MCF 10A (cell line): Measurements from ENCODE around the gene NQO2. TPM values are rescaled to one million over a fixed set of nuclear protein-coding genes. Genes with fewer than 3 reads are reported as not detected.
A peak's percentile ranks its signal among the peaks of the same experiment; 100 is the strongest.

Experiments used
- BruUV-seq: library from RNA; stranded (reverse); fragments of 400-500 nt; replicated peaks from 2 replicates; lab custom pipeline; 2021; lab: Mats Ljungman, UMichigan
- CTCF ChIA-PET: fragments of 300-600 bp; sonication (Branson Sonifier 250); formaldehyde crosslinking; extraction: SDS; loops from one replicate; lab custom pipeline; 2021; ENCODE audit warnings: antibody characterized with exemption, inconsistent platforms; lab: Yijun Ruan, JAX
- POLR2A ChIA-PET: fragments of 300-600, 350-650 bp; sonication (Branson Sonifier 250); formaldehyde crosslinking; extraction: SDS; loops from one replicate; lab custom pipeline; 2020; ENCODE audit warnings: antibody characterized with exemption, inconsistent platforms; lab: Yijun Ruan, JAX
- DNase-seq: peaks from one replicate; pipeline ENCODE4 v3.0.0-alpha.2; 2018; ENCODE audit not compliant: unreplicated experiment
- H3K27ac Mint-ChIP-seq: one replicate; pipeline ENCODE4 v1.8.0; 2022; ENCODE audit warnings: mild to moderate bottlenecking, low read depth, mixed read lengths; ENCODE audit not compliant: unreplicated experiment
- H3K27me3 Mint-ChIP-seq: one replicate; pipeline ENCODE4 v1.8.0; 2022; ENCODE audit warnings: mixed read lengths; ENCODE audit not compliant: insufficient read depth, unreplicated experiment
- H3K36me3 Mint-ChIP-seq: one replicate; pipeline ENCODE4 v1.8.0; 2022; ENCODE audit warnings: mild to moderate bottlenecking, moderate library complexity, mixed read lengths; ENCODE audit not compliant: insufficient read depth, unreplicated experiment
- H3K4me1 Mint-ChIP-seq: one replicate; pipeline ENCODE4 v1.8.0; 2022; ENCODE audit warnings: mixed read lengths; ENCODE audit not compliant: insufficient read depth, unreplicated experiment
- H3K4me3 Mint-ChIP-seq: one replicate; pipeline ENCODE4 v1.8.0; 2022; ENCODE audit warnings: mild to moderate bottlenecking, moderate library complexity, mixed read lengths; ENCODE audit not compliant: unreplicated experiment
- H3K9me3 Mint-ChIP-seq: one replicate; pipeline ENCODE4 v1.8.0; 2022; ENCODE audit warnings: mixed read lengths; ENCODE audit not compliant: unreplicated experiment
- intact Hi-C: fragments of 100-400 bp; cut with micrococcal nuclease; formaldehyde crosslinking; loops from 2 replicates; pipeline ENCODE4 v1.14.1; 2022
- total RNA-seq: library from RNA; stranded (reverse); gene quantifications from 2 replicates; pipeline ENCODE4 v1.2.3, GENCODE V29; 2022
- TF ChIP-seq, protein P1 (sequence below): fragments of 200-600 bp; IDR thresholded peaks from one replicate; pipeline ENCODE4 v1.8.0; 2022; ENCODE audit warnings: antibody characterized with exemption, mild to moderate bottlenecking; ENCODE audit not compliant: unreplicated experiment

NQO2 gene
- total RNA-seq, 1 experiment from 2014 or later: 18.6 TPM

DNA sequence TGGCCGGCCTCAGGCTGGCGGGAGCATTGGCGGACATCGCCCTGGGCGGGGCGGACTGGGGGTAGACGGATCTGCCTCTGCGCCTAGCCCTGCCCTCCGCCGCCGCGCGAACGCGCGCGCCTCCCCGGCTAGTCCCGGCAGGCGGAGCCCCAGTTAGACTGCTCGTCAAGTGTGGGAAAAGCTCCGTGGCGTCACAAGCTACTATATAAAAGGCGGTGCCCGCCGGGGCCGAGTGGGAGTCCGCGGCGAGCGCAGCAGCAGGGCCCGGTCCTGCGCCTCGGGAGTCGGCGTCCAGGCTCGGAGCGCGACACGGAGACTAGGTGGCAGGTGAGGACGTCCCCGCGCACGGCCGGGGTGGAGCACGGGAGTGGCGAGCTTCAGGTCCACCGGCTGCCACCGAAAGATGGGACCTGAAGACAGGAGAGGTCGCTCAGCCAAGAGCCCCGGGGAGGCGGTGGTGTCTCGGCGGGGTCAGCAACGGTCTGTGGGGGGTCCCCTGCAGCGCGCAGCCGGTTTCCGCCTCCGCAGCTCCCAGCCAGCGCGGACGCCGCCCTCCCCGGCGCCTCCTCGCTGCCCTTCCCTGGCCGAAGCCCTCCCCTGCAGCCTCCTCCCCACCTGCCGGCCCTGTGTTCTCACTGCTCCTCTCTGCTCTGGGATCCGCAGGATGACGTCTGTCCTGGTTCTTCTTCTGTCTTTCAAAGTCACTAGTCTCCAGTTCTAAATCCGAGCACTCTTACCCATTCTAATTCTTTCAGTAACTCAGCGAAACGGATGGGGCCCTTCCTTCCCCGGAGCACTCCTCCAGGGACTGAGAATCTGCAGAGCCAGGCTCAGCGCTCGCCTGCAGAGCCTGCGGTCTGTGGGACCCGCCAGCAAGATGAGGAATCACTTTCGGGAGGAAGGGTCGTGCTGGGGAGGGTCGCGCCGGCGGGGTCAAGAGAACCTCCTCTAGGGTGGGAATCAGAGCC is 64.3 kb downstream of the NQO2 start:
- Mint-ChIP-seq H3K4me1 (peaks cover 11% of the 10 kb centered on the region), H3K27ac (no peak overlapping the region), H3K36me3 (peaks cover 6% of the 10 kb centered on the region), H3K27me3 (peaks cover 4% of the 10 kb centered on the region), H3K4me3 (peak overlapping the region; percentile 71), H3K9me3 (no peaks in the 10 kb centered on the region)
- ChIA-PET CTCF (interaction anchor here (0.5 kb wide), 1 partner anchor 784 kb away, joined by 3 read pairs; no protein-coding TSS in a partner anchor), POLR2A (interaction anchor here (0.6 to 1.3 kb wide), 14 partner anchors 12 to 1578 kb away, joined by 3 to 22 read pairs (median 3); partner anchors contain the start of genes BPHL, NQO2 and SERPINB6)
- TF ChIP-seq, protein P1, sequence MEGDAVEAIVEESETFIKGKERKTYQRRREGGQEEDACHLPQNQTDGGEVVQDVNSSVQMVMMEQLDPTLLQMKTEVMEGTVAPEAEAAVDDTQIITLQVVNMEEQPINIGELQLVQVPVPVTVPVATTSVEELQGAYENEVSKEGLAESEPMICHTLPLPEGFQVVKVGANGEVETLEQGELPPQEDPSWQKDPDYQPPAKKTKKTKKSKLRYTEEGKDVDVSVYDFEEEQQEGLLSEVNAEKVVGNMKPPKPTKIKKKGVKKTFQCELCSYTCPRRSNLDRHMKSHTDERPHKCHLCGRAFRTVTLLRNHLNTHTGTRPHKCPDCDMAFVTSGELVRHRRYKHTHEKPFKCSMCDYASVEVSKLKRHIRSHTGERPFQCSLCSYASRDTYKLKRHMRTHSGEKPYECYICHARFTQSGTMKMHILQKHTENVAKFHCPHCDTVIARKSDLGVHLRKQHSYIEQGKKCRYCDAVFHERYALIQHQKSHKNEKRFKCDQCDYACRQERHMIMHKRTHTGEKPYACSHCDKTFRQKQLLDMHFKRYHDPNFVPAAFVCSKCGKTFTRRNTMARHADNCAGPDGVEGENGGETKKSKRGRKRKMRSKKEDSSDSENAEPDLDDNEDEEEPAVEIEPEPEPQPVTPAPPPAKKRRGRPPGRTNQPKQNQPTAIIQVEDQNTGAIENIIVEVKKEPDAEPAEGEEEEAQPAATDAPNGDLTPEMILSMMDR: no peak
- intact Hi-C loops: no loop called here
- no TSS peak for BruUV-seq
- peak; percentile 79 for DNase-seq

DNA sequence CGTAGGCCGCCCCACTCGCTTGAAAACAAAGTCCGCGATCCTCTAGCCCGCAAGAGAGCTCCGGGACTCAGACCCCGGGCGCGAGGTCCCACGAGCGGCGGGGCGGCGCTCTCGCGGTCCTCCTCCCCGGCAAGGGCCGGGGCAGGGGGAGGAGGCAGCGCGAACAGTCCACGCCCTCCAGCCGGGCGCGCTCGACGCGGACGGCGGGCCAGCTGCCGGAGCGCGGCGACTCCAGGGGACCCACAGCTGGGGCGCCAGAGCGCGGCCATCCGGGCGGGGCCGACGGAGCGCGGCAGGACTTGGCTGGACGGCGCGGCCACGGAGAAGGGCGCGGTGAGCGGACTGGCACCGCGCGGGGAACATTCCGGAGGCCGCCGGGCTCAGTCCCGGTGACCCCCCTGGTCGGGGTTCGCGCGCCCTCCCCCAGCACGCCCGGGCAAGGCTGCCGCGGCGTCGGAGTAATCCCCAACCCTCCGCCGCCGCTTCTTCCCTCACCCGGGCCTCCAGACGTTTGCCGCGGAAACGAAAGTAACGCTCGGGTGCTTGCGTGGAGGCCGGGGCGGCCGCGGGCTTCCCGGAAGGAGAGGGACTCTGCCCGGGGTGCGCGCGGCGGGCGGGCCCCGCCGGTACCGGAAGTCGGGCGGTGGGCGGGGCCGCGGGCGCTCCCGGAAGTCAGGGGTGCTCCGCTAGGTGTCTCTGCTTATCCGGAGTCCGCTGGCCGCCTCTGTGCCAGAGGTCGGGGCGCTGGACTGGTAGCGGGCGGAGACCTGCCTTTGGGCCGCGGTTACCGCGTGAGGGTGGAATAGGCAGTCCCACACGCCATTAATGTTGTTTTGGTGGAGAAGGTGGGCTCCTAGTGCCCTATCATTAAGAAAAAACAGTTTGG is 68.9 kb downstream of the NQO2 start, which contains the start of gene RIPK1:
Gene RIPK1, plus strand, starts transcription at position 166 of the 886 bp plus-strand sequence. CDS start 8,330 bp downstream, outside the sequence.
- Mint-ChIP-seq H3K4me1 (peaks cover 12% of the 10 kb centered on the region), H3K27me3 (no peaks in the 10 kb centered on the region), H3K36me3 (peaks cover 6% of the 10 kb centered on the region), H3K9me3 (no peaks in the 10 kb centered on the region), H3K27ac (peak within 1 kb of the TSS; percentile 93), H3K4me3 (peak within 1 kb of the TSS; percentile 93)
- intact Hi-C loops: loop anchor here (1.0 kb wide), 1 partner anchor 50 kb away; the partner anchor contains the start of gene BPHL
- BruUV-seq: TSS peak; percentile 57
- peak; percentile 88 for DNase-seq
- ChIA-PET POLR2A (interaction anchor here (0.6 to 3.4 kb wide), 21 partner anchors 9 to 954 kb away, joined by 3 to 39 read pairs (median 4); partner anchors contain the start of genes BPHL, NQO2, PSMG4 and SERPINB1), CTCF (interaction anchor here (0.5 to 1.5 kb wide), 6 partner anchors 30 to 183 kb away, joined by 3 to 4 read pairs (median 4); no protein-coding TSS in a partner anchor)
- TF ChIP-seq, protein P1: no peak

Other genes with a start within 250 kb of the NQO2 start
- 0.93 and 1.1 TPM in 2 replicates for gene MYLK4, start 249.0 kb upstream of the NQO2 start, total RNA-seq
- 33.4 and 44.8 TPM in 2 replicates for gene WRNIP1, start 234.5 kb upstream of the NQO2 start, total RNA-seq
- gene SERPINB1, start 158.0 kb upstream of the NQO2 start, total RNA-seq: 20.8 and 28.0 TPM in 2 replicates
- gene SERPINB9, start 96.6 kb upstream of the NQO2 start, total RNA-seq: not detected in 2 replicates
- gene SERPINB6, start 28.3 kb upstream of the NQO2 start, total RNA-seq: 68.5 and 75.6 TPM in 2 replicates
- gene RIPK1, start 68.6 kb downstream of the NQO2 start, total RNA-seq: 16.8 and 21.2 TPM in 2 replicates
- gene BPHL, start 118.8 kb downstream of the NQO2 start, total RNA-seq: 13.2 and 17.5 TPM in 2 replicates
- gene TUBB2A, start 157.7 kb downstream of the NQO2 start, total RNA-seq: 13.3 and 17.8 TPM in 2 replicates
- 0.47 and 0.54 TPM in 2 replicates for gene TUBB2B, start 227.8 kb downstream of the NQO2 start, total RNA-seq